Cardiac fibroblast (primary cell): ENCODE data around the gene IDI1.

Experiments used
- DNase-seq, 2 donors: peaks; one replicate each; pipeline versions ENCODE4 v3.0.0 to v3.0.0-alpha.2; 2010; ENCODE audit warnings: low read depth in 2 of 2
- H3K4me3 ChIP-seq, 2 donors: replicated peaks in 1 of 2; 1 replicate in 1 of 2; 2 replicates in 1 of 2; pipeline ENCODE4 v1.5.1; 2011; ENCODE audit warnings: low read depth in 2 of 2, low read length in 2 of 2, mild to moderate bottlenecking in 2 of 2, moderate library complexity in 1 of 2
- CTCF ChIP-seq: IDR thresholded peaks from one replicate; pipeline ENCODE4 v1.5.1; 2011; ENCODE audit warnings: low read depth, mild to moderate bottlenecking, low read length, inconsistent platforms

Gene IDI1

GRCh38 chr10:1063232-1063865 lies 14.4 kb upstream of the IDI1 start:
- H3K4me3 ChIP-seq, result no peak overlapping the region
- DNase-seq, result no peak
- TF ChIP-seq CTCF, result no peak

GRCh38 chr10:1061930-1062774 lies 13.2 kb upstream of the IDI1 start:
- no peak for TF ChIP-seq CTCF
- no peak overlapping the region for H3K4me3 ChIP-seq
- DNase-seq, result peak; percentile 59 to 69

GRCh38 chr10:1059902-1060301 lies 11.0 kb upstream of the IDI1 start:
- DNase-seq, result no peak
- H3K4me3 ChIP-seq, result no peak overlapping the region
- no peak for TF ChIP-seq CTCF

- no peak overlapping the region for H3K4me3 ChIP-seq
- no peak for DNase-seq
- TF ChIP-seq CTCF, result no peak
Observed at GRCh38 chr10:1058017-1058416, 9.1 kb upstream of the IDI1 start.

- peak in 1 of 2 donors; percentile 31 for DNase-seq
- H3K4me3 ChIP-seq, result peak overlapping the region; percentile 78 to 99
- no peak for TF ChIP-seq CTCF
Observed at GRCh38 chr10:1057106-1057657, 8.3 kb upstream of the IDI1 start.

- peak within 1 kb of the TSS; percentile 78 to 99 for H3K4me3 ChIP-seq
- DNase-seq, result peak; percentile 87 to 92
- no peak for TF ChIP-seq CTCF
Observed at GRCh38 chr10:1056326-1057105, 7.6 kb upstream of the IDI1 start, which contains the start of gene WDR37. WDR37 (plus strand) TSS chr10:1056385; CDS start chr10:1072156, 15,771 bp downstream.
